AG04449 (cell line): Measurements from ENCODE around the gene CACNB2.

Source experiments
- CTCF ChIA-PET: fragments of 350-600 bp; formaldehyde crosslinking; extraction: SDS; loops from one replicate; lab custom pipeline; 2021; ENCODE audit warnings: antibody characterized with exemption; lab: Yijun Ruan, JAX
- POLR2A ChIA-PET: fragments of 400-600, 350-600 bp; formaldehyde crosslinking; extraction: SDS; loops from one replicate; lab custom pipeline; 2020; ENCODE audit warnings: antibody characterized with exemption, inconsistent platforms; lab: Yijun Ruan, JAX
- DNase-seq: peaks from one replicate; pipeline ENCODE4 v3.0.0-alpha.2; 2010; ENCODE audit warnings: low read depth, low spot score
- H3K4me3 ChIP-seq: 2 replicates; pipeline ENCODE4 v1.5.1; 2011; ENCODE audit warnings: low read depth, mild to moderate bottlenecking, control low read depth, low read length
- CTCF ChIP-seq: IDR thresholded peaks from one replicate; pipeline ENCODE4 v1.5.1; 2011; ENCODE audit warnings: mild to moderate bottlenecking, moderate library complexity, low read length, control low read depth, inconsistent platforms; ENCODE audit not compliant: insufficient read depth; ENCODE audit errors: missing control alignments

CACNB2 gene

GRCh38 chr10:18122753-18123152 lies 17.5 kb upstream of the CACNB2 start:
- DNase-seq, result no peak
- POLR2A ChIA-PET, result no interaction called here
- TF ChIP-seq CTCF, result no peak
- H3K4me3 ChIP-seq, result no peak overlapping the region
- CTCF ChIA-PET, result no interaction called here

GRCh38 chr10:18133046-18133445 lies 7.2 kb upstream of the CACNB2 start:
- H3K4me3 ChIP-seq, result no peak overlapping the region
- CTCF ChIA-PET, result no interaction called here
- DNase-seq, result no peak
- no peak for TF ChIP-seq CTCF
- POLR2A ChIA-PET, result no interaction called here

GRCh38 chr10:18134509-18134908 lies 5.7 kb upstream of the CACNB2 start:
- POLR2A ChIA-PET, result no interaction called here
- CTCF ChIA-PET, result no interaction called here

GRCh38 chr10:18134921-18135320 lies 5.3 kb upstream of the CACNB2 start:
- no peak for DNase-seq
- ChIA-PET CTCF (no interaction called here), POLR2A (no interaction called here)
- H3K4me3 ChIP-seq, result no peak overlapping the region
- TF ChIP-seq CTCF, result no peak

More at GRCh38 chr10:18134509-18134908, 5.7 kb upstream of the CACNB2 start:
- no peak overlapping the region for H3K4me3 ChIP-seq
- DNase-seq, result no peak
- TF ChIP-seq CTCF, result no peak

- ChIA-PET POLR2A (no interaction called here), CTCF (no interaction called here)
- TF ChIP-seq CTCF, result no peak
- H3K4me3 ChIP-seq, result no peak overlapping the region
- DNase-seq, result no peak
Measured at GRCh38 chr10:18136073-18136791, 4.0 kb upstream of the CACNB2 start.

GRCh38 chr10:18137111-18137510 lies 3.1 kb upstream of the CACNB2 start:
- no peak overlapping the region for H3K4me3 ChIP-seq
- ChIA-PET CTCF (no interaction called here), POLR2A (no interaction called here)
- TF ChIP-seq CTCF, result no peak
- no peak for DNase-seq
